Activated CD8-positive, alpha-beta memory T cell treated with anti-CD3 and anti-CD28 coated beads for 4 hours (primary cell): Measurements from ENCODE around the gene KIF26A.
A peak's percentile ranks its signal among the peaks of the same experiment; 100 is the strongest.

Experiments used
- DNase-seq, 2 donors: peaks; one replicate each; pipeline ENCODE4 v3.0.0-alpha.2; 2020; ENCODE audit warnings: low read depth in 2 of 2

Gene KIF26A

GRCh38 chr14:104138098-104138717, at the start of gene KIF26A:
Gene KIF26A, plus strand, starts transcription at chr14:104138587. Its CDS starts 136 bp downstream, at chr14:104138723.
- DNase-seq = no peak

GRCh38 chr14:104090071-104090748, 48.2 kb upstream of the KIF26A start:
- no peak for DNase-seq

GRCh38 chr14:104091061-104091926, 47.1 kb upstream of the KIF26A start:
- no peak for DNase-seq

DNA sequence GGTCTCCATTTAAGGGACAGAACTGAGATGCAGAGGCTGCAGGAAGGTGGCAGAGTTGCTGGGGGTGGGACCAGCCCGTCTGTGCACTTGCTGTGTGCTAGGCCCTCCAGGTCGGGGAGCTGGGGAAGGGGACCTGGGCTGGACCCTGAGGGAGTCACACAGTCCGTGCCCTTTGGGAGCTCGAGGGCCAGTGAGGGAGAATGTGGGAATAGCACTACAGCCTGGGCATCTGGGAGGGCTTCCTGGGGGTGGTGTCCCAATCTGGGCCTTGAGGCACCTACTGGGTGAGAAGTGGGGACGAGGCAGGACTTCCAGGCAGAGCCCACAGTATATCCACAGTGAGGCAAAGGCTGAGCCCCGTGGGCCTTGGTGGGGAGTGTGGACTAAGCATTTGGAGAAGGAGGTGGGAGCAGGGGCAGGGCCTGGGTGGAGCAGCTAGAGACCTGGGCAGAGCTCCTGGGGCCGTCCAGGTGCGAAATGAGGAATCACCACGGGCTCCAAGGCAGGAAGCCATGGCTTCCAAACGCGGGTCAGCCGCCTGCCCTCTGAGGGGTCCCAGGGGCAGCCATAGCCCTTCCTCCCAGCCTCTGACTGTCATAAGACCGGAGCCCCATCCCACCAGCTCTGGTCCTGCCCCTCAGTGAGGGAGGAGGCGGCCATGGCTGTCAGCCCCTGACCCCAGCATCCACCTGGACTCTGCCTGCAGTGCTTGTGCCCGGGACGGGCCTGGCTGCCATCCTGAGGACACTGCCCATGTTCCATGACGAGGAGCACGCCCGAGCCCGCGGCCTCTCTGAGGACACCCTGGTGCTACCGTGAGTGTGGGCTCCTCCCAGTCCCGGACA, 46.2 kb upstream of the KIF26A start:
- DNase-seq = no peak

- DNase-seq = no peak
These were observed 45.4 kb upstream of the KIF26A start for GRCh38 chr14:104092931-104093365.

- DNase-seq = no peak
These were observed 44.9 kb upstream of the KIF26A start for GRCh38 chr14:104093366-104094055.

DNA sequence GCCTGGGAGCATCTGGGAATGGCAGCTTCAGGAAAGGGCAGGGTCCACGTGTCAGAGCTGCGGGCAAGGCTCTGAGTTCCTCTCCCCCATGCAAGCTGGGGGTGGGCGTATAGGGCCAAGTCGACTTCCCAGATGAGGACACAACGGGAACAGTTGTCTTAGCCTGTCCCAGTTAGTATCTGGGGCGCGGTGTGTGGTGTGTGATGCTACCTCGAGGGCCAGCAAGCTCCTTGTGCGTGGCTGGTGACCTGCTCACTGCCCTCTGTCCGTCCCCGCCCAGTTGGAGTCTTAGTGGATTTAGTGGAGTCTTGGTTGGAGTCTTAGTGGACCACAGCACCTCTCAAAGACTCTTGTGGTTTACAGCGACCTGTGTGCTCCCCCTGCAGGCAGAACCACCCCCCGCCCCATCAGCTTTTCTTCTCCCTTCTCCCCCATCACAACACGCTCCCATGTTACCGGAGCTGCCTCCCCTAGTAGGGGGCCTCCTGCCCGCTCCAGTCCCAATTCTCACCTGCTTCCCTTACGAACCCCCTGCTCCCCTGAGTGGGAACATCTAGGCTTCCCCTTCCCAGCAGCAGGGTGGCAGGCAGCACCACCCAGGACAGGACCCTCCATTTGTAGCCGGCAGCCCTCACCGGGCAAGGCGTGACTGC, 44.2 kb upstream of the KIF26A start:
- no peak for DNase-seq

- DNase-seq = peak; percentile 27 to 38
These were observed 43.5 kb upstream of the KIF26A start for GRCh38 chr14:104094709-104095425.

- no peak for DNase-seq
These were observed 42.7 kb upstream of the KIF26A start for GRCh38 chr14:104095426-104096310.

GRCh38 chr14:104096318-104096717, 42.1 kb upstream of the KIF26A start:
- DNase-seq = no peak

- no peak for DNase-seq
These were observed 41.4 kb upstream of the KIF26A start for GRCh38 chr14:104096751-104097700.

DNA sequence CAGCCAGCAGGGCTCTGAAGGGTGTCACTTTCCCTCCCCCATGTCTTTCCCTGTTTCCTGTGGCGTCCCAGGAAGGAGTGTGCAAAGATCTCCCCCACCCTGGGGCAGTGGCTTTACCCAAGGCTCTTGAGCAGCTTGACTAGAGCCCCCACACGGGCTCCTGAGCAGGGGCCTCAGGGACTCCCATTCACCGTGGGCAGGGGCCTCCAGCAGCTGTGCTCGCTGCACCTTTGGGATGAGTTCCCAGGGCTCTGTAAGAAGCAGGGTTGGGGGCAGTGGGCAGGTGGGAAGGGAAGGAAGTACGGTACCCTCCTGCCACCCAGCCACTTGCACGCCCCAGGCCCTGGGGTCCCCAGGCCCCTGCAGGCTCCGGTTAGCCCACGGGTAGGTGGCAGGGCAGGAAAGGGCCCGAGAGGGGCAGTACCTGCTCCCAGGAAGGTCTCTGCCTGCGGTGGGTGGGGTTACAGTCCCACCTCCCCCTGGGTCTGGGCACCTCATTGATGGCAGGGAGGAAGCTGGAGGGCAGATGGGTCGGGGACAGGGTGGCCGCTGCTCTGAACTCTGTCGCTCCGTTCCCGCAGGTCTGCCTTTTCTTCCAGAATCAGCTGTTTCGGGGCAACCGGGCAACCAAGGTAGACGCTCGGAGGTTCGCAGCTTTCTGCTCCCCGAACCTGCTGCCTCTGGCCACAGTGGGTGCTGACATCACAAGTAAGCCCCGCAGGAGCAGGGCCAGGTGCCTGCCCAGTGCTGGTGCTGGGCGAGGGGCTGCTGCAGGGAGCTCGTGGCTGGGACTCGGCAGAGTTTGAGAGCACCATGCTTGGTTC, 39.9 kb upstream of the KIF26A start:
- no peak for DNase-seq

DNA sequence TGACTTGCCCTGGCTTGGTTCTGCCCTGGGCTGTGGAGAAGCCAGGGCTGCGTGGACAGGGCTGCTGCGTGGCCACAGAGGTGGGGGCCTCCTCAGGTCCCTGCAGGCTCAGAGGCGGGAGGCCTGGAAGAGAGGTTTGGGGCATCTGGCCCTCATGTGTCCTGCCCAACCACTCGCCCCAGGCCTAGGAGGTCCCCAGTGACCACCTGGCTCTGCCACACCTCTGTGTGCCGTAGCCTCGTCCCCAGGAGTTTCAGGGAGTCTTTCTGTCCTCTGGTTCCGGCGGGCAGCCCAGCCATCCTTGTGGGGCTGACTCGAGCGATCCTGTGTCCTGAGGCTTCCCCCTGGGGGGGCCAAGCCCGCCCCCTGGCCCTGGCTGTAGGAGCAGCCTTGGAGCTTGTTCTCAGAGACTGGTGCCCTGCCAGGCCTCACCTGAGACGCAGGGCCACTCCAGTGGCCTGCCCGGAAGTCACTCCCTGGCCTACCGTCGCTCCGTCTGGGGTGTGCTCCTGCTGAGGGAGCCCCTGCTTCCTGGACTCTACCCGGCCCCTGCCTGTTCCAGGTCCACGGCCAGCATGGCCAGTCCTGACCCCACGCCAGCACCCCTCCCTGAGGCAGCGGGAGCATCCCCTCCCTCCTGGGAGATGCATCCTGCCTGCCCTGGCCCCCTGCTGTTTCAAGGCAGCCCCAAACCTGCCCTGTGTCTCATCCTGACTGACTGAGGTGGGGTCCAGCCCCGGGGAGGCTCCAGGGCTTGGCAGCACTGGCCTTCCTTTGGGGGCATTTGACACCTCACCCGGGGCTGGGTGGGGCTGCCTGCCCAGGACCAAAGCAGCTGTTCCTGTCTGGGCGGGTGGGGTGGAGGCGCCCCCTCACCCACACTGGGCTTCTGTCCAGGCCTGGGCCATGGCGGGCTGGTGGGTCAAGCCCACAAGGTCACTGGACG, 39.0 kb upstream of the KIF26A start:
- DNase-seq = no peak

- no peak for DNase-seq
These were observed 38.0 kb upstream of the KIF26A start for GRCh38 chr14:104100171-104101085.
